ENCODE measurements around the gene RTN4.

- no peak for TF ChIP-seq POLR2A (IDR thresholded peaks at IDR 0.05)
- TF ChIP-seq POLR2AphosphoS5 (IDR thresholded peaks at IDR 0.05): no peak
- TF ChIP-seq CTCF (IDR thresholded peaks at IDR 0.05 in 8 of 11, conservative IDR thresholded peaks at IDR 0.05 in 3 of 11): no peak
Measured at GRCh38 chr2:54949431-54949830, 100.8 kb downstream of the RTN4 start.

Data from spleen (tissue), 7 donors.